HepG2 (cell line): ENCODE data around the gene STS. TPM values are rescaled to one million over a fixed set of nuclear protein-coding genes. Genes with fewer than 3 reads are reported as not detected.

Experiments
- ATAC-seq: fragments of 200-7000 bp; cut with Tn5 transposase; 3 replicates; pipeline ENCODE4 v1.9.1; 2020; ENCODE audit warnings: mild to moderate bottlenecking, moderate library complexity
- BruUV-seq: library from RNA; stranded (reverse); fragments of 400-500 nt; replicated peaks from 2 replicates; lab custom pipeline; 2021; lab: Mats Ljungman, UMichigan
- CTCF ChIA-PET: fragments of 300-600 bp; formaldehyde crosslinking; extraction: SDS; loops from one replicate; lab custom pipeline; 2021; ENCODE audit warnings: low total read pairs, inconsistent platforms, low intra/inter-chr PET ratio; lab: Yijun Ruan, JAX
- POLR2A ChIA-PET: fragments of 350-600 bp; sonication (Branson Sonifier 250); formaldehyde crosslinking; loops from one replicate; lab custom pipeline; 2020; ENCODE audit warnings: antibody characterized with exemption, inconsistent platforms; lab: Yijun Ruan, JAX
- DNase-seq: peaks from one replicate; pipeline ENCODE4 v3.0.0-alpha.2; 2015; ENCODE audit warnings: low spot score
- FAIRE-seq: peaks from 3 replicates; lab custom pipeline; 2011; peaks lifted over from hg19 to GRCh38; lab: Jason Lieb, UNC
- H2AFZ ChIP-seq: one replicate; pipeline ENCODE4 v1.6.1; 2011; ENCODE audit warnings: low read length, inconsistent platforms
- H3K27ac ChIP-seq: fragments of 300-600 bp; 3 replicates; pipeline ENCODE4 v1.8.0; 2011; ENCODE audit warnings: mixed run types, mild to moderate bottlenecking, mixed read lengths, low read length, inconsistent platforms; ENCODE audit not compliant: insufficient read depth; ENCODE audit errors: extremely low read length
- H3K27me3 ChIP-seq, 2 experiments: fragments of 200-600 bp in 1 of 2; 2 replicates in 1 of 2; 3 replicates in 1 of 2; pipeline versions ENCODE4 v1.6.0 to v1.8.0; 2011; ENCODE audit warnings: low read length in 2 of 2, mild to moderate bottlenecking in 2 of 2, moderate library complexity in 2 of 2, inconsistent platforms in 1 of 2; ENCODE audit not compliant: insufficient read depth in 2 of 2, control insufficient read depth in 1 of 2
- H3K36me3 ChIP-seq, 2 experiments: fragments of 200-600 bp in 1 of 2; replicated peaks in 1 of 2; 2 replicates in 1 of 2; 3 replicates in 1 of 2; pipeline versions ENCODE4 v1.5.1 to v1.8.0; 2011; ENCODE audit warnings: low read length in 2 of 2, inconsistent platforms in 1 of 2; ENCODE audit not compliant: insufficient read depth in 2 of 2, control insufficient read depth in 1 of 2
- H3K4me1 ChIP-seq: 2 replicates; pipeline ENCODE4 v1.5.1; 2012; ENCODE audit warnings: low read length, inconsistent platforms; ENCODE audit not compliant: insufficient read depth
- H3K4me2 ChIP-seq: 2 replicates; pipeline ENCODE4 v1.6.0; 2011; ENCODE audit warnings: low read depth, low read length, inconsistent platforms
- H3K4me3 ChIP-seq, 3 experiments: fragments of 200-600 bp in 1 of 3; sonication (generic), shearing (Covaris generic) in 1 of 3; replicated peaks in 1 of 3; 2 replicates each; pipeline ENCODE4 v1.5.1; 2011 to 2016; ENCODE audit warnings: low read length in 3 of 3, inconsistent platforms in 2 of 3, low read depth in 2 of 3, mild to moderate bottlenecking in 2 of 3, control low read depth in 1 of 3, mixed read lengths in 1 of 3; ENCODE audit not compliant: insufficient read depth in 1 of 3
- H3K79me2 ChIP-seq: one replicate; pipeline ENCODE4 v1.6.1; 2011; ENCODE audit warnings: low read length, inconsistent platforms; ENCODE audit not compliant: insufficient read depth
- H3K9ac ChIP-seq: 2 replicates; pipeline ENCODE4 v1.6.0; 2011; ENCODE audit warnings: mild to moderate bottlenecking, low read depth, low read length, inconsistent platforms; ENCODE audit not compliant: insufficient read depth
- H3K9me3 ChIP-seq: 2 replicates; pipeline ENCODE4 v1.5.1; 2012; ENCODE audit warnings: mild to moderate bottlenecking, low read length
- H4K20me1 ChIP-seq: 2 replicates; pipeline ENCODE4 v1.6.0; 2011; ENCODE audit warnings: inconsistent platforms, mild to moderate bottlenecking, low read length, moderate library complexity; ENCODE audit not compliant: insufficient read depth
- GABPA ChIP-seq, 2 experiments: IDR thresholded peaks; 2 replicates each; pipeline ENCODE4 v1.6.1; 2011 to 2016; ENCODE audit warnings: low read depth in 2 of 2, low read length in 1 of 2, missing biosample characterization in 1 of 2, missing genetic modification characterization in 1 of 2
- HMG20A ChIP-seq: IDR thresholded peaks from 2 replicates; pipeline ENCODE4 v1.6.1; 2016; ENCODE audit warnings: borderline replicate concordance
- HOXA7 ChIP-seq: sonication (generic); formaldehyde crosslinking; IDR thresholded peaks from 2 replicates; pipeline ENCODE4 v1.8.1; 2022; ENCODE audit warnings: mild to moderate bottlenecking, missing genetic modification reagents, moderate library complexity
- KAT8 ChIP-seq: IDR thresholded peaks from 2 replicates; pipeline ENCODE4 v1.6.1; 2016; ENCODE audit warnings: missing genetic modification reagents, missing compliant biosample characterization
- MXI1 ChIP-seq: IDR thresholded peaks from 3 replicates; pipeline ENCODE4 v1.6.1; 2012; ENCODE audit warnings: low read depth, low read length, inconsistent platforms, borderline replicate concordance
- ZBTB7A ChIP-seq: sonication (generic); formaldehyde crosslinking; IDR thresholded peaks from 2 replicates; pipeline ENCODE4 v1.8.0; 2022; ENCODE audit warnings: mild to moderate bottlenecking, missing genetic modification reagents
- ZKSCAN8 ChIP-seq: IDR thresholded peaks from 2 replicates; pipeline ENCODE4 v1.6.1; 2016; ENCODE audit warnings: borderline replicate concordance, missing genetic modification reagents, missing compliant biosample characterization
- ZMYM2 ChIP-seq: sonication (generic); formaldehyde crosslinking; IDR thresholded peaks from 2 replicates; pipeline ENCODE4 v1.8.0; 2022; ENCODE audit warnings: mild to moderate bottlenecking, missing genetic modification reagents
- ZNF230 ChIP-seq: sonication (generic); formaldehyde crosslinking; IDR thresholded peaks from 2 replicates; pipeline ENCODE4 v1.4.0; 2020; ENCODE audit warnings: mild to moderate bottlenecking, missing genetic modification reagents
- ZNF329 ChIP-seq: sonication (generic); formaldehyde crosslinking; IDR thresholded peaks from 2 replicates; pipeline ENCODE4 v1.9.0; 2021; ENCODE audit warnings: low read depth, mild to moderate bottlenecking, missing genetic modification reagents
- ZNF562 ChIP-seq: sonication (generic); formaldehyde crosslinking; IDR thresholded peaks from 2 replicates; pipeline ENCODE4 v1.8.0; 2022; ENCODE audit warnings: missing genetic modification reagents, borderline replicate concordance
- WGBS: methylation state at CpG from one replicate; pipeline ENCODE4 v1.1.6; 2017; ENCODE audit warnings: low lambda C conversion rate; 5-methylcytosine and 5-hydroxymethylcytosine counted together
- in situ Hi-C: cut with HindIII; loops from 2 replicates; pipeline ENCODE4 v1.10.0; 2017; ENCODE audit warnings: low pct_unique_long_range_greater_than_20kb; ENCODE audit not compliant: extremely low pct_ligation_motif_present
- intact Hi-C: fragments of 100-400 bp; cut with micrococcal nuclease; formaldehyde crosslinking; loops from one replicate; pipeline ENCODE4 v1.10.0; 2022; ENCODE audit not compliant: unreplicated experiment
- polyA plus RNA-seq, 8 experiments: library from polyadenylated mRNA; depleted of rRNA in 3 of 8; stranded (reverse) in 7 of 8; unstranded in 1 of 8; fragments of >200 nt; fragmentation: Illumina TruSeq in 4 of 8; extraction: Trizol in 4 of 8; gene quantifications; 2 replicates each; pipeline versions ENCODE4 v1.2.1 to v1.2.3, GENCODE V29; 2011 to 2016; ENCODE audit warnings: low read depth in 4 of 8, missing spikeins in 1 of 8, mixed read lengths in 1 of 8; ENCODE audit not compliant: insufficient read depth in 1 of 8
- total RNA-seq, 5 experiments: library from RNA; depleted of rRNA; stranded (reverse); fragments of >200 nt; fragmentation: Illumina TruSeq; extraction: Trizol; gene quantifications; 2 replicates each; pipeline ENCODE4 v1.2.3, GENCODE V29; 2016; ENCODE audit warnings: low read depth in 1 of 5
- TF ChIP-seq, protein P1 (sequence below): sonication (generic); formaldehyde crosslinking; IDR thresholded peaks from 2 replicates; pipeline ENCODE4 v1.8.0; 2022; ENCODE audit warnings: mild to moderate bottlenecking, missing genetic modification reagents, borderline replicate concordance
- TF ChIP-seq, protein P2 (sequence below): IDR thresholded peaks from 2 replicates; pipeline ENCODE4 v1.6.1; 2016; ENCODE audit warnings: missing biosample characterization, missing genetic modification reagents, low read depth
- TF ChIP-seq, protein P3 (sequence below): IDR thresholded peaks from 2 replicates; pipeline ENCODE4 v1.6.1; 2016
- TF ChIP-seq, protein P4 (sequence below): sonication (generic); formaldehyde crosslinking; IDR thresholded peaks from 2 replicates; pipeline ENCODE4 v1.4.0; 2020; ENCODE audit warnings: missing genetic modification reagents

The STS gene
- total and polyA plus RNA-seq, 2 of the 13 experiments (the other 11 are each of a cell fraction or from before 2014, with no cell fraction given): 0.87 to 1.5 TPM

DNA sequence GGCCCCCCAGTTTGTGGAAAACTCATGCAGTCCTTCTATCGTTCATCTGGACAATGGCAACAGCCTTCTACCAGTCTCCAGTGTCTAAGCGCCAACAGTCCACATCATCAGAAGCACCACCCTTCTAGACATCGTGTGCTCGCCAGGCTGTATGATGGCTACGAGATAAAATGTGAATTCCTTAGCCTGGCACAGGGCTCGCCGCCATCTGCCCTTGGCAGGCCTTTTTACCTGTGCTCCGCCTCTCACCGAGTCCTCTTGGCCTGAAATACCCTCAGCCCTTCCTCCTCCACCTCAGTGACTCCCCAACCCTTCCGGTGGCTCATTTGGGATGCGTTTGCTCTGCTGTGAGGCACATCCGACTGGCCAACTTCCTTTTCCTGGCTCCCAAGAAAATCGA lies 15.9 kb upstream of the STS start:
- in situ Hi-C loops: no loop called here

More for the DNA sequence above, 15.9 kb upstream of the STS start:
- TF ChIP-seq, protein P1, sequence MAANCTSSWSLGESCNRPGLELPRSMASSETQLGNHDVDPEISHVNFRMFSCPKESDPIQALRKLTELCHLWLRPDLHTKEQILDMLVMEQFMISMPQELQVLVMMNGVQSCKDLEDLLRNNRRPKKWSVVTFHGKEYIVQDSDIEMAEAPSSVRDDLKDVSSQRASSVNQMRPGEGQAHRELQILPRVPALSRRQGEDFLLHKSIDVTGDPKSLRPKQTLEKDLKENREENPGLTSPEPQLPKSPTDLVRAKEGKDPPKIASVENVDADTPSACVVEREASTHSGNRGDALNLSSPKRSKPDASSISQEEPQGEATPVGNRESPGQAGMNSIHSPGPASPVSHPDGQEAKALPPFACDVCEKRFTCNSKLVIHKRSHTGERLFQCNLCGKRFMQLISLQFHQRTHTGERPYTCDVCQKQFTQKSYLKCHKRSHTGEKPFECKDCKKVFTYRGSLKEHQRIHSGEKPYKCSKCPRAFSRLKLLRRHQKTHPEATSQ: no peak
- no peak for TF ChIP-seq ZKSCAN8
- TF ChIP-seq, protein P2, sequence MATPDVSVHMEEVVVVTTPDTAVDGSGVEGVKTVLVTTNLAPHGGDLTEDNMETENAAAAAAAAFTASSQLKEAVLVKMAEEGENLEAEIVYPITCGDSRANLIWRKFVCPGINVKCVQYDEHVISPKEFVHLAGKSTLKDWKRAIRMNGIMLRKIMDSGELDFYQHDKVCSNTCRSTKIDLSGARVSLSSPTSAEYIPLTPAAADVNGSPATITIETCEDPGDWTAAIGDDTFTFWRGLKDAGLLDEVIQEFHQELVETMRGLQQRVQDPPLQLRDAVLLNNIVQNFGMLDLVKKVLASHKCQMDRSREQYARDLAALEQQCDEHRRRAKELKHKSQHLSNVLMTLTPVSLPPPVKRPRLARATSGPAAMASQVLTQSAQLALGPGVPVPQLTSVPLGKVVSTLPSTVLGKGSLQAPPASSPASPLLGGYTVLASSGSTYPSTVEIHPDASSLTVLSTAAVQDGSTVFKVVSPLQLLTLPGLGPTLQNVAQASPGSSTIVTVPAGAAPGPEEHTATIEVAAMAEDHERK (CRISPR knock-in tag): no peak
- no peak for TF ChIP-seq ZNF562 (CRISPR knock-in tag)
- TF ChIP-seq HMG20A (CRISPR knock-in tag): no peak
- TF ChIP-seq ZNF230 (CRISPR knock-in tag): no peak
- TF ChIP-seq HOXA7: no peak
- TF ChIP-seq, protein P3, sequence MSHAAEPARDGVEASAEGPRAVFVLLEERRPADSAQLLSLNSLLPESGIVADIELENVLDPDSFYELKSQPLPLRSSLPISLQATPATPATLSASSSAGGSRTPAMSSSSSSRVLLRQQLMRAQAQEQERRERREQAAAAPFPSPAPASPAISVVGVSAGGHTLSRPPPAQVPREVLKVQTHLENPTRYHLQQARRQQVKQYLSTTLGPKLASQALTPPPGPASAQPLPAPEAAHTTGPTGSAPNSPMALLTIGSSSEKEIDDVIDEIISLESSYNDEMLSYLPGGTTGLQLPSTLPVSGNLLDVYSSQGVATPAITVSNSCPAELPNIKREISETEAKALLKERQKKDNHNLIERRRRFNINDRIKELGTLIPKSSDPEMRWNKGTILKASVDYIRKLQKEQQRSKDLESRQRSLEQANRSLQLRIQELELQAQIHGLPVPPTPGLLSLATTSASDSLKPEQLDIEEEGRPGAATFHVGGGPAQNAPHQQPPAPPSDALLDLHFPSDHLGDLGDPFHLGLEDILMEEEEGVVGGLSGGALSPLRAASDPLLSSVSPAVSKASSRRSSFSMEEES: no peak
- TF ChIP-seq GABPA (IDR thresholded peaks at IDR 0.05; ENCODE audit: low read depth, low read length): no peak
- no peak for TF ChIP-seq GABPA (CRISPR knock-in tag; IDR thresholded peaks at IDR 0.05; ENCODE audit: low read depth)
- TF ChIP-seq KAT8 (CRISPR knock-in tag): no peak
- TF ChIP-seq, protein P4, sequence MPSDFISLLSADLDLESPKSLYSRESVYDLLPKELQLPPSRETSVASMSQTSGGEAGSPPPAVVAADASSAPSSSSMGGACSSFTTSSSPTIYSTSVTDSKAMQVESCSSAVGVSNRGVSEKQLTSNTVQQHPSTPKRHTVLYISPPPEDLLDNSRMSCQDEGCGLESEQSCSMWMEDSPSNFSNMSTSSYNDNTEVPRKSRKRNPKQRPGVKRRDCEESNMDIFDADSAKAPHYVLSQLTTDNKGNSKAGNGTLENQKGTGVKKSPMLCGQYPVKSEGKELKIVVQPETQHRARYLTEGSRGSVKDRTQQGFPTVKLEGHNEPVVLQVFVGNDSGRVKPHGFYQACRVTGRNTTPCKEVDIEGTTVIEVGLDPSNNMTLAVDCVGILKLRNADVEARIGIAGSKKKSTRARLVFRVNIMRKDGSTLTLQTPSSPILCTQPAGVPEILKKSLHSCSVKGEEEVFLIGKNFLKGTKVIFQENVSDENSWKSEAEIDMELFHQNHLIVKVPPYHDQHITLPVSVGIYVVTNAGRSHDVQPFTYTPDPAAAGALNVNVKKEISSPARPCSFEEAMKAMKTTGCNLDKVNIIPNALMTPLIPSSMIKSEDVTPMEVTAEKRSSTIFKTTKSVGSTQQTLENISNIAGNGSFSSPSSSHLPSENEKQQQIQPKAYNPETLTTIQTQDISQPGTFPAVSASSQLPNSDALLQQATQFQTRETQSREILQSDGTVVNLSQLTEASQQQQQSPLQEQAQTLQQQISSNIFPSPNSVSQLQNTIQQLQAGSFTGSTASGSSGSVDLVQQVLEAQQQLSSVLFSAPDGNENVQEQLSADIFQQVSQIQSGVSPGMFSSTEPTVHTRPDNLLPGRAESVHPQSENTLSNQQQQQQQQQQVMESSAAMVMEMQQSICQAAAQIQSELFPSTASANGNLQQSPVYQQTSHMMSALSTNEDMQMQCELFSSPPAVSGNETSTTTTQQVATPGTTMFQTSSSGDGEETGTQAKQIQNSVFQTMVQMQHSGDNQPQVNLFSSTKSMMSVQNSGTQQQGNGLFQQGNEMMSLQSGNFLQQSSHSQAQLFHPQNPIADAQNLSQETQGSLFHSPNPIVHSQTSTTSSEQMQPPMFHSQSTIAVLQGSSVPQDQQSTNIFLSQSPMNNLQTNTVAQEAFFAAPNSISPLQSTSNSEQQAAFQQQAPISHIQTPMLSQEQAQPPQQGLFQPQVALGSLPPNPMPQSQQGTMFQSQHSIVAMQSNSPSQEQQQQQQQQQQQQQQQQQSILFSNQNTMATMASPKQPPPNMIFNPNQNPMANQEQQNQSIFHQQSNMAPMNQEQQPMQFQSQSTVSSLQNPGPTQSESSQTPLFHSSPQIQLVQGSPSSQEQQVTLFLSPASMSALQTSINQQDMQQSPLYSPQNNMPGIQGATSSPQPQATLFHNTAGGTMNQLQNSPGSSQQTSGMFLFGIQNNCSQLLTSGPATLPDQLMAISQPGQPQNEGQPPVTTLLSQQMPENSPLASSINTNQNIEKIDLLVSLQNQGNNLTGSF (CRISPR knock-in tag): no peak
- no peak for TF ChIP-seq MXI1
- no peak for TF ChIP-seq ZMYM2 (CRISPR knock-in tag)
- no peak for TF ChIP-seq ZBTB7A (CRISPR knock-in tag)
- no peak for TF ChIP-seq ZNF329 (CRISPR knock-in tag)
- Histone ChIP-seq H3K9ac (no peak overlapping the region), H3K79me2 (peaks cover 1% of the 10 kb centered on the region), H3K4me2 (no peak overlapping the region), H3K4me3 (no peak overlapping the region), H4K20me1 (no peaks in the 10 kb centered on the region), H3K36me3 (no peaks in the 10 kb centered on the region), H3K9me3 (no peaks in the 10 kb centered on the region), H2AFZ (no peak overlapping the region), H3K27me3 (no peaks in the 10 kb centered on the region), H3K4me1 (peaks cover 31% of the 10 kb centered on the region), H3K27ac (no peak overlapping the region)
- FAIRE-seq (no peak), DNase-seq (no peak), ATAC-seq (no peak)
- CTCF ChIA-PET: no interaction called here
- 99% methylated on average over 9 of the region's 13 CpGs for WGBS
- POLR2A ChIA-PET: no interaction called here
- no TSS peak for BruUV-seq
- intact Hi-C loops: loop anchor here (2.0 to 10.0 kb wide), 2 partner anchors 39 to 453 kb away; no protein-coding TSS in a partner anchor
